Gastroesophageal sphincter (tissue), 4 donors: Measurements from ENCODE around the gene OR52M1. TPM values are rescaled to one million over a fixed set of nuclear protein-coding genes. Genes with fewer than 3 reads are reported as not detected.
A peak's percentile ranks its signal among the peaks of the same experiment; 100 is the strongest.
"Not testable (repeated sequence)": the region's sequence is repeated elsewhere in the genome, so short reads cannot be mapped to it uniquely, and the experiment has no call there.

ENCODE experiments used
- ATAC-seq: fragments of 150-250 bp; one replicate; pipeline ENCODE4 v1.9.1; 2016; ENCODE audit warnings: mild to moderate bottlenecking, moderate library complexity
- H3K27ac ChIP-seq, 4 donors: fragments of 200-600 bp; sonication (generic) in 3 of 4; 1 replicate in 3 of 4; 2 replicates in 1 of 4; pipeline ENCODE4 v1.5.1; 2016 to 2019
- H3K27me3 ChIP-seq: fragments of 200-600 bp; sonication (generic); one replicate; pipeline ENCODE4 v1.5.1; 2019
- H3K36me3 ChIP-seq, 2 donors: fragments of 200-600 bp; sonication (generic); one replicate each; pipeline ENCODE4 v1.5.1; 2019; ENCODE audit warnings: control low read depth in 1 of 2
- H3K4me1 ChIP-seq, 3 donors: fragments of 200-600 bp; sonication (generic); 1 replicate in 2 of 3; 2 replicates in 1 of 3; pipeline ENCODE4 v1.5.1; 2016 to 2019; ENCODE audit warnings: control low read depth in 2 of 3
- H3K4me3 ChIP-seq, 2 donors: fragments of 200-600 bp; sonication (generic); one replicate each; pipeline ENCODE4 v1.5.1; 2019; ENCODE audit warnings: mild to moderate bottlenecking in 1 of 2, moderate library complexity in 1 of 2
- H3K9me3 ChIP-seq, 3 donors: fragments of 200-600 bp; sonication (generic); one replicate each; pipeline ENCODE4 v1.5.1; 2017 to 2019; ENCODE audit warnings: control low read depth in 2 of 3
- CTCF ChIP-seq, 4 experiments: fragments of 200-600 bp in 2 of 4; fragments of 450-650 bp in 2 of 4; sonication (generic) in 1 of 4; IDR thresholded peaks; one replicate each; pipeline ENCODE4 v1.5.1; 2017 to 2019; ENCODE audit warnings: antibody characterized with exemption in 4 of 4, mild to moderate bottlenecking in 2 of 4, moderate library complexity in 2 of 4
- EP300 ChIP-seq: sonication (generic); formaldehyde crosslinking; IDR thresholded peaks from one replicate; pipeline ENCODE4 v1.6.1; 2017; ENCODE audit warnings: antibody characterized with exemption, mild to moderate bottlenecking
- POLR2A ChIP-seq, 2 donors: fragments of 450-650 bp; IDR thresholded peaks; one replicate each; pipeline ENCODE4 v1.6.1; 2017; ENCODE audit warnings: antibody characterized with exemption in 2 of 2, mild to moderate bottlenecking in 2 of 2, moderate library complexity in 1 of 2
- POLR2AphosphoS5 ChIP-seq: sonication (generic); formaldehyde crosslinking; IDR thresholded peaks from one replicate; pipeline ENCODE4 v1.6.1; 2017; ENCODE audit warnings: antibody characterized with exemption
- WGBS, 2 donors: methylation state at CpG; one replicate each; pipeline ENCODE4 v1.1.5; 2018; ENCODE audit warnings: low coverage in 1 of 2; 5-methylcytosine and 5-hydroxymethylcytosine counted together
- total RNA-seq, 4 donors: library from RNA; depleted of rRNA; stranded (reverse); fragments of >200 nt; gene quantifications; one replicate each; pipeline ENCODE4 v1.1.0, GENCODE V29; 2016

Gene OR52M1
- total RNA-seq, 4 donors from 2014 or later: not detected

DNA sequence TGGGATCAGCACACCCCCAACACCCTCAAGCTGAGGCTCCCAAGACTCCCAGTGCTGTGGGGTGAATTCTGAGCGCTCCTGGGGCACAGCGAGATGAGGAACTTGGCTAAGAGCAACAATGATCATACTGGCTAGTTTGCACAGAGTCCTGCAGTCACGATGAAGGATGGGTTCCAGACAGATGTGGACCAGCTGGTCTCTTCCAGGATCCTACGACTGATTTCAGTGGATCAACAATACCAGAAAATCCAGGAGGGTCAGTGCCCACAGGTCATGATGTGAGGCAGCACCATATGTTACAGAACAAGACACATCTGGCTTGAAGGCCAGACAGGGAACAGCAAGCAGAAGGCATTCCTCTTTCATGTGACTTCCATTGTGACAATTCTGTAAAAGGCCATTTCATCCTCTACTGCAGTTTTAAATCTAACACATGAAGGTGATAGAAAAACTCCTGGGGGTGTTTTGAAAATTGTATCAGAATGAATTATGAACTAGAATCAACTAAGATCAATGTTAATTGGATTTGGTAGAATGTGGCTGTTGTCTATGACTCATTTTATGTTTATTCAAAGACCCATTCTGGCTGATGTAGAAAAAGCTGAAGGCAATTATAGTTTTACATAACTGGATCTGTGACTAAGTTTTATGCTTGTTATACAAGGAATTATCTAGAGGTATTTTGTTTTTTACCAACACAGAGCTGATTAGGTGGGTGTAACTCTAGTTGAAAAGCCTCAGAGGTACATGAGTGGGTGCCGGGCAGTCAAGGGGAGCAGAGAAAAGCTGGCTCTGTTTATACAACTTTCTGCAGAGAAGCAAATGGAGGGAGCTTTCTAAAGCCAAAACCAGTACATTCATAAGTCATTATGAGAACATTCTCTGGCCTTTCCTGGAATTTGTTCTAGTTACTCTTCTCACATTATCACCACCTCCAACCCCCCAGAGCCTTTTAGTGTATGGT lies 33.4 kb upstream of the OR52M1 start:
- peak; percentile 66 for ATAC-seq
- no peaks in the 10 kb centered on the region for H3K27me3 ChIP-seq
- H3K4me1 ChIP-seq: peaks cover 0 to 35% (median 0%) of the 10 kb centered on the region in 3 donors
- H3K4me3 ChIP-seq: no peak overlapping the region
- TF ChIP-seq POLR2AphosphoS5: peak; percentile 84
- no peak for TF ChIP-seq EP300
- 14% methylated on average over 2 of the region's 5 CpGs for WGBS, 2 donors
- H3K36me3 ChIP-seq: no peaks in the 10 kb centered on the region
- peak overlapping the region in 1 of 4 donors; percentile 37 for H3K27ac ChIP-seq
- no peaks in the 10 kb centered on the region for H3K9me3 ChIP-seq

DNA sequence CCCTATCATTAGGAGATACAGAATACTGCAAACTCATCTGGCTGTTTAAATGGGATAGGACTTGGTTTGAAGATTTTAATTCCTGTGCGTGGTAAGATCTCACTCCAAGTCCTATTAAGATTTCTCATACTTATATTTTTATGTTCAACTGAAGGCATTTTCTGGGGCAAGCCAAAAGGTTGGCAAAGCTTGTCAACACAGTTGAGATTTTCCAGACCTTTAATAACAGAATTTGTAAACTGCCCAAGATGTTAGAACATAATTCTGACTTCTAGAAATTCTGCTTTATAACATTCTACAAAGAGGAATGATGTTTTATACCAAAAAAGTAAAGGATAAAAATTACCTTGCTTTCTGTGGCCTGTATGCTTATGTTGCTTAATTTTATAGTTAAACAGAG lies 30.8 kb upstream of the OR52M1 start:
- H3K27ac ChIP-seq: no peak overlapping the region

GRCh38 chr11:4522339-4522738 lies 22.7 kb upstream of the OR52M1 start:
- 33% methylated on average over 2 of the region's 2 CpGs; no CpG with 5 or more reads in 1 of the 2 donors for WGBS, 2 donors
- no peaks in the 10 kb centered on the region for H3K9me3 ChIP-seq
- no peak for TF ChIP-seq CTCF (IDR thresholded peaks at IDR 0.05)
- no peak for TF ChIP-seq POLR2AphosphoS5
- TF ChIP-seq EP300: no peak
- TF ChIP-seq POLR2A (IDR thresholded peaks at IDR 0.05): no peak
- no peak for ATAC-seq
- no peaks in the 10 kb centered on the region for H3K4me1 ChIP-seq
- H3K27me3 ChIP-seq: no peaks in the 10 kb centered on the region
- H3K36me3 ChIP-seq: no peaks in the 10 kb centered on the region
- no peak overlapping the region for H3K27ac ChIP-seq
- no peak overlapping the region for H3K4me3 ChIP-seq

More for the DNA sequence above, 30.8 kb upstream of the OR52M1 start:
- 0 to 50% methylated on average over 1 of the region's 1 CpG for WGBS, 2 donors
- TF ChIP-seq POLR2AphosphoS5 (peak; percentile 72), CTCF (IDR thresholded peaks at IDR 0.05) (no peak)
- no peaks in the 10 kb centered on the region for H3K36me3 ChIP-seq
- H3K27me3 ChIP-seq: no peaks in the 10 kb centered on the region
- H3K4me3 ChIP-seq: no peak overlapping the region
- H3K9me3 ChIP-seq: no peaks in the 10 kb centered on the region
- no peak for ATAC-seq
- H3K4me1 ChIP-seq: peaks cover 0 to 35% (median 0%) of the 10 kb centered on the region in 3 donors

GRCh38 chr11:4522752-4523151 lies 22.2 kb upstream of the OR52M1 start:
- no peak overlapping the region for H3K27ac ChIP-seq
- H3K27me3 ChIP-seq: no peaks in the 10 kb centered on the region
- no peaks in the 10 kb centered on the region for H3K9me3 ChIP-seq
- ATAC-seq: no peak
- no peak overlapping the region for H3K4me3 ChIP-seq
- no peak for TF ChIP-seq CTCF (IDR thresholded peaks at IDR 0.05)
- no peak for TF ChIP-seq EP300
- no peak for TF ChIP-seq POLR2AphosphoS5
- no peak for TF ChIP-seq POLR2A (IDR thresholded peaks at IDR 0.05)
- H3K36me3 ChIP-seq: no peaks in the 10 kb centered on the region
- H3K4me1 ChIP-seq: no peaks in the 10 kb centered on the region
- WGBS, 2 donors: 92 to 100% methylated on average over 2 of the region's 6 CpGs

DNA sequence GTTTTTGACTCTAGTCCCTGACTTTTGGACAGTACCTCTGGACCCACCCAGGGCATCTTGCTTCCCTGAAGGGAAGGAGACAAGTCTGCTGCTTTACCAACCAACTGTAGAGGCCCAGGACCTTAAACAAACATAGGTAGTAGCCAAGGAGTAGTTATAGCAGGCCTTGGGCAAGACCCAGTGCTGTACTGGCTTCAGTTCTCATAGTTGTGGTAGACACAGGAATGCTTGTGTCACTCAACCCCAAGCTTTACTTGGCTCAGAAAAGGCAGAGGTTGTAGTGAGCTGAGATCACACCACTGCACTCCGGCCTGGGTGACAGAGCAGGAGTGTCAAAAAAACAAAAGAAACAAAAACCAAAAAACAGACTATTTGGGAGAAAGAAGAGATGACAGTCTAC lies 21.3 kb upstream of the OR52M1 start:
- H3K4me3 ChIP-seq: no peak overlapping the region
- no peaks in the 10 kb centered on the region for H3K4me1 ChIP-seq
- no peak for TF ChIP-seq EP300
- TF ChIP-seq POLR2AphosphoS5: no peak

GRCh38 chr11:4527926-4528325 lies 17.1 kb upstream of the OR52M1 start:
- no peaks in the 10 kb centered on the region for H3K9me3 ChIP-seq
- H3K27ac ChIP-seq: no peak overlapping the region
- peaks cover 4% of the 10 kb centered on the region for H3K27me3 ChIP-seq
- no peaks in the 10 kb centered on the region for H3K36me3 ChIP-seq
- no peak for ATAC-seq
- 79 to 87% methylated on average over 2 of the region's 2 CpGs for WGBS, 2 donors
- no peak overlapping the region for H3K4me3 ChIP-seq
- no peaks in the 10 kb centered on the region for H3K4me1 ChIP-seq
- TF ChIP-seq POLR2AphosphoS5 (no peak), EP300 (no peak), POLR2A (IDR thresholded peaks at IDR 0.05) (no peak), CTCF (IDR thresholded peaks at IDR 0.05) (no peak)

More for the DNA sequence above, 21.3 kb upstream of the OR52M1 start:
- H3K27ac ChIP-seq: no peak overlapping the region
- no peaks in the 10 kb centered on the region for H3K36me3 ChIP-seq
- 70% methylated on average over 1 of the region's 1 CpG; no CpG with 5 or more reads in 1 of the 2 donors for WGBS, 2 donors
- no peak for ATAC-seq
- no peaks in the 10 kb centered on the region for H3K9me3 ChIP-seq
- H3K27me3 ChIP-seq: no peaks in the 10 kb centered on the region

- WGBS, 2 donors: 0% methylated on average over 1 of the region's 11 CpGs; no CpG with 5 or more reads in 1 of the 2 donors
- not testable (repeated sequence) for H3K27me3 ChIP-seq, H3K4me3 ChIP-seq, H3K4me1 ChIP-seq, H3K27ac ChIP-seq, H3K36me3 ChIP-seq, ATAC-seq, H3K9me3 ChIP-seq
These were observed 13.3 kb upstream of the OR52M1 start for GRCh38 chr11:4531686-4532085.
